T-helper 17 cell (primary cell): ENCODE measurements around the gene RBL1. TPM values are rescaled to one million over a fixed set of nuclear protein-coding genes. Genes with fewer than 3 reads are reported as not detected.
"Not testable (repeated sequence)": the region's sequence is repeated elsewhere in the genome, so short reads cannot be mapped to it uniquely, and the experiment has no call there.

Experiments used
- ATAC-seq: fragments of 150-1000 bp; cut with Tn5 transposase; 2 replicates; pipeline ENCODE4 v1.10.0; 2021; ENCODE audit warnings: mild to moderate bottlenecking, moderate library complexity
- DNase-seq, 3 donors: peaks; one replicate each; pipeline versions ENCODE4 v3.0.0 to v3.0.0-alpha.2; 2020 to 2021
- H3K9me3 ChIP-seq: one replicate; pipeline ENCODE4 v1.7.0; 2013; ENCODE audit warnings: low read length, mild to moderate bottlenecking; ENCODE audit not compliant: control insufficient read depth, poor library complexity, severe bottlenecking
- H3K27ac Mint-ChIP-seq: one replicate; pipeline ENCODE4 v1.8.0; 2022; ENCODE audit warnings: mild to moderate bottlenecking, moderate library complexity, mixed read lengths
- H3K27me3 Mint-ChIP-seq: one replicate; pipeline ENCODE4 v1.8.0; 2022; ENCODE audit warnings: mixed read lengths
- H3K36me3 Mint-ChIP-seq: one replicate; pipeline ENCODE4 v1.8.0; 2022; ENCODE audit warnings: low read depth, mixed read lengths
- H3K4me1 Mint-ChIP-seq: one replicate; pipeline ENCODE4 v1.8.0; 2022; ENCODE audit warnings: mild to moderate bottlenecking, mixed read lengths
- H3K4me3 Mint-ChIP-seq: one replicate; pipeline ENCODE4 v1.8.0; 2022; ENCODE audit warnings: mild to moderate bottlenecking, moderate library complexity, mixed read lengths
- total RNA-seq, 4 donors: library from RNA in 2 of 4; stranded (reverse) in 2 of 4; gene quantifications; one replicate each; pipeline ENCODE4 v1.2.3 and lab custom pipeline; 2022 to 2026

Gene RBL1
- total RNA-seq, 2 donors from 2014 or later = 27.1 to 27.3 TPM

DNA sequence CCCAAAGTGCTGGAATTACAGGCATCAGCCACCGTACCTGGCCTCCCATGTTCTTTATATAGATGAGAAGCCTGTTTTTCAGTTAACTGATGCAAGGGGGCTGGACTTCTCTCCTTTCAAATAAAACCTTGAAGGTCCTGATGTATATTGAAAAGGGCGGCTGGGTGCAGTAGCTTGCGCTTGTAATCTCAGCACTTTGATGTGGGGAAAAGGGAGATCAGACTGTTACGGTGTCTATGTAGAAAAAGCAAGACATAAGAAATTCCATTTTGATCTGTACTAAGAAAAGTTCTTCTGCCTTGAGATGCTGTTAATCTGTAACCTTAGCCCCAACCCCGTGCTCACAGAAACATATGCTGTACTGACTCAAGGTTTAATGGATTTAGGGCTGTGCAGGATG, 128.2 kb downstream of the RBL1 start:
- H3K27ac Mint-ChIP-seq = peak overlapping the region; percentile 92

GRCh38 chr20:36966965-36967364, 128.8 kb downstream of the RBL1 start:
- H3K27me3 Mint-ChIP-seq, H3K4me3 Mint-ChIP-seq, ATAC-seq, H3K36me3 Mint-ChIP-seq, H3K9me3 ChIP-seq, DNase-seq: not testable (repeated sequence)
- Mint-ChIP-seq H3K27ac (peak overlapping the region; percentile 92), H3K4me1 (peaks cover 38% of the 10 kb centered on the region)

More for the DNA sequence above, 128.2 kb downstream of the RBL1 start:
- no peaks in the 10 kb centered on the region for H3K36me3 Mint-ChIP-seq
- H3K4me1 Mint-ChIP-seq = peaks cover 38% of the 10 kb centered on the region
- H3K4me3 Mint-ChIP-seq = peak overlapping the region; percentile 15
- DNase-seq = no peak
- ATAC-seq = peak; percentile 70
- no peaks in the 10 kb centered on the region for H3K27me3 Mint-ChIP-seq
- no peaks in the 10 kb centered on the region for H3K9me3 ChIP-seq

GRCh38 chr20:36962354-36962941, 133.3 kb downstream of the RBL1 start:
- not testable (repeated sequence) for DNase-seq, H3K9me3 ChIP-seq, H3K4me1 Mint-ChIP-seq, H3K4me3 Mint-ChIP-seq, H3K27me3 Mint-ChIP-seq, H3K27ac Mint-ChIP-seq, H3K36me3 Mint-ChIP-seq, ATAC-seq

GRCh38 chr20:36959242-36959641, 136.6 kb downstream of the RBL1 start:
- Mint-ChIP-seq H3K36me3 (no peaks in the 10 kb centered on the region), H3K4me3 (no peak overlapping the region), H3K4me1 (peaks cover 14% of the 10 kb centered on the region), H3K27me3 (no peaks in the 10 kb centered on the region), H3K27ac (no peak overlapping the region)
- DNase-seq (no peak), ATAC-seq (no peak)
- no peaks in the 10 kb centered on the region for H3K9me3 ChIP-seq

GRCh38 chr20:36957875-36958667, 137.7 kb downstream of the RBL1 start:
- no peak for DNase-seq
- H3K36me3 Mint-ChIP-seq = no peaks in the 10 kb centered on the region
- no peak overlapping the region for H3K4me3 Mint-ChIP-seq
- no peaks in the 10 kb centered on the region for H3K27me3 Mint-ChIP-seq
- H3K4me1 Mint-ChIP-seq = peaks cover 14% of the 10 kb centered on the region
- H3K9me3 ChIP-seq = no peaks in the 10 kb centered on the region
- peak overlapping the region; percentile 82 for H3K27ac Mint-ChIP-seq
- ATAC-seq = no peak

- H3K27ac Mint-ChIP-seq = no peak overlapping the region
- peaks cover under 1% of the 10 kb centered on the region for H3K36me3 Mint-ChIP-seq
- no peak overlapping the region for H3K4me3 Mint-ChIP-seq
- H3K4me1 Mint-ChIP-seq = peaks cover 16% of the 10 kb centered on the region
- ATAC-seq = no peak
- DNase-seq = no peak
- H3K27me3 Mint-ChIP-seq = no peaks in the 10 kb centered on the region
- no peaks in the 10 kb centered on the region for H3K9me3 ChIP-seq
These were observed 139.1 kb downstream of the RBL1 start for GRCh38 chr20:36956674-36957073.

DNA sequence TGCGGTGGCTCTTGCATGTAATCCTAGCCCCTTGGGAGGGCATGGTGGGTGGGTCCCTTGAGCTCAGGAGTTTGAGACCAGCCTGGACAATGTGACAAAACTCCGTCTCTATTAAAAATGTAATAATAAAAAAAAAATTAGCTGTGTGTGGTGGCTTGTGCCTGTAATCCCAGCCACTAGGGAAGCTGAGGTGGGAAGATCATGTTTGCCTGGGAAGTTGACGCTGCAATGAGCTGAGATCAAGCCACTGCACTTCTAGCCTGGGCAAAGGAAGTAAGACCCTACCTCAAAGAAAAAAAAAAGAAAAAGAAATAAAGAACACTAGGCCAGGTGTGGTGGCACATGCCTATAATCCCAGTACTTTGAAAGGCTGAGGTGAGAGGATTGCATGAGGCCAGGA, 139.8 kb downstream of the RBL1 start:
- Mint-ChIP-seq H3K27me3 (no peaks in the 10 kb centered on the region), H3K4me3 (no peak overlapping the region), H3K36me3 (peaks cover 6% of the 10 kb centered on the region), H3K27ac (peak overlapping the region; percentile 69), H3K4me1 (peaks cover 17% of the 10 kb centered on the region)
- DNase-seq (no peak), ATAC-seq (no peak)
- no peaks in the 10 kb centered on the region for H3K9me3 ChIP-seq

- H3K36me3 Mint-ChIP-seq = peaks cover 8% of the 10 kb centered on the region
- H3K9me3 ChIP-seq = no peaks in the 10 kb centered on the region
- H3K4me3 Mint-ChIP-seq = peak overlapping the region; percentile 92
- peak overlapping the region; percentile 100 for H3K27ac Mint-ChIP-seq
- DNase-seq = no peak
- no peak for ATAC-seq
- peaks cover 25% of the 10 kb centered on the region for H3K4me1 Mint-ChIP-seq
- no peaks in the 10 kb centered on the region for H3K27me3 Mint-ChIP-seq
These were observed 143.6 kb downstream of the RBL1 start for GRCh38 chr20:36951979-36952738.

- Mint-ChIP-seq H3K4me3 (peak within 1 kb of the TSS; percentile 92), H3K27ac (peak within 1 kb of the TSS; percentile 100), H3K27me3 (no peaks in the 10 kb centered on the region), H3K4me1 (peaks cover 29% of the 10 kb centered on the region), H3K36me3 (peaks cover 10% of the 10 kb centered on the region)
- H3K9me3 ChIP-seq = no peaks in the 10 kb centered on the region
- peak; percentile 85 for ATAC-seq
- DNase-seq = peak; percentile 75 to 82 (median 79)
These were observed 144.4 kb downstream of the RBL1 start, which contains the start of gene SAMHD1 for GRCh38 chr20:36951198-36951978. SAMHD1 (minus strand) TSS chr20:36951708; CDS start chr20:36951643, 65 bp downstream.

DNA sequence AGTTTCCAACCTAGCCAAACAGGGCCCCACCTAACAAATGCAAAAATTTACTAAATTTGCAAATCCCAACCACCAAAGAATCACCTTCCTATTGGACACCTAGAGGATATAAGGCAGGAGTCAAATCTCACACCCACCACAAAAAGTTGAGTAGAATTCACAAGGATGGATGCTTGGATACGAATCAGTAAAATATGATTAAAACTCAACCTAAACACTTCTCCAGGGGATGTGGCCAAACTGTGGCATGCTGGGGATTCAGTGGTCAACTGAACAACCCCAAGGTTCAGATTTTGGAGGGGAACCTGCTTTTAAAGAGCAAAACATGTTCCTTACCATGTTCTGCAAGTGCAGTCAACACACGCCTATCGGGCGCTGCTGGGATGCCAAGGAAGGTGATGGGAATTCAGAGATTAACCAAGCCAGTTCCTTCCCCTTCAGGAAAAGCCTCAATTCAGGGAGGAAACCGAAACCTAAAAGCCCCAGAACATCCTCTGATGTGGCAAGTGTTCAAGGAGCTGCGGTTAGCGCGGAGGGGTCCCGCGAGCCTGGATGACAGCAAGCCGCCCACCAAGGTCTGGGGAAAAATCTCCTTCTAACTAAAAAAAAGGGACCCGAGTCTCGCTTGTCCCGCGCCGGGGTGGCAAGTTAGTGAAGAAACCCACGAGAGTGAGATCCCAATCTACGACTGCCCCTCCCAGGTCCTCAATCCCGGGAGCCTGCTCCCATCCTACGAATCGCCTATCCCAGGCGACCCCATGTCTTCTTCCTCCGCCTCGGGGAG, 145.2 kb downstream of the RBL1 start:
- peaks cover 10% of the 10 kb centered on the region for H3K36me3 Mint-ChIP-seq
- no peaks in the 10 kb centered on the region for H3K27me3 Mint-ChIP-seq
- ATAC-seq (no peak), DNase-seq (peak in 2 of 3 donors; percentile 23 to 51)
- H3K27ac Mint-ChIP-seq = peak overlapping the region; percentile 100
- no peaks in the 10 kb centered on the region for H3K9me3 ChIP-seq
- H3K4me3 Mint-ChIP-seq = peak overlapping the region; percentile 92
- peaks cover 28% of the 10 kb centered on the region for H3K4me1 Mint-ChIP-seq
